ENCODE measurements around the gene AFAP1.

Gene AFAP1

GRCh38 chr4:7739918-7740865 lies 199.5 kb downstream of the AFAP1 start:
- H3K9me2 ChIP-seq (replicated peaks; ENCODE audit: low read depth, low read length): no peaks in the 10 kb centered on the region
- no peaks in the 10 kb centered on the region for H3K79me2 ChIP-seq (ENCODE audit: insufficient read depth, low read length)
- TF ChIP-seq CTCF (conservative IDR thresholded peaks at IDR 0.05; ENCODE audit: low read length) (no peak), EZH2phosphoT487 (IDR thresholded peaks at IDR 0.05; ENCODE audit: borderline replicate concordance) (no peak)
- no peaks in the 10 kb centered on the region for H3K36me3 ChIP-seq (ENCODE audit: insufficient read depth, low read length)
- H3K9ac ChIP-seq (ENCODE audit: low read depth, low read length, poor library complexity, severe bottlenecking): no peak overlapping the region
- H3K4me1 ChIP-seq (ENCODE audit: insufficient read depth, low read length, poor library complexity, severe bottlenecking): no peaks in the 10 kb centered on the region
- H3K4me2 ChIP-seq (ENCODE audit: low read depth, low read length, poor library complexity, severe bottlenecking): no peak overlapping the region
- H4K20me1 ChIP-seq (ENCODE audit: insufficient read depth, low read length, poor library complexity, severe bottlenecking): no peaks in the 10 kb centered on the region
- peaks cover 3% of the 10 kb centered on the region; the same call in 1 of the 2 replicates for H3K9me3 ChIP-seq (ENCODE audit: insufficient read depth, low read depth, low read length)
- no peak overlapping the region for H3K4me3 ChIP-seq (ENCODE audit: low read length, poor library complexity, severe bottlenecking)
- H2AFZ ChIP-seq (ENCODE audit: low read length): no peak overlapping the region
- no peaks in the 10 kb centered on the region for H3F3A ChIP-seq (ENCODE audit: low read depth)
- no peaks in the 10 kb centered on the region for H3K27me3 ChIP-seq (ENCODE audit: insufficient read depth, low read length, poor library complexity, severe bottlenecking)

- peaks cover 5% of the 10 kb centered on the region; the same call in 1 of the 2 replicates for H3K9me3 ChIP-seq (ENCODE audit: insufficient read depth, low read depth, low read length)
- H3K4me2 ChIP-seq (ENCODE audit: low read depth, low read length, poor library complexity, severe bottlenecking): no peak overlapping the region
- H3F3A ChIP-seq (ENCODE audit: low read depth): no peaks in the 10 kb centered on the region
- no peak overlapping the region for H3K4me3 ChIP-seq (ENCODE audit: low read length, poor library complexity, severe bottlenecking)
- H3K27me3 ChIP-seq (ENCODE audit: insufficient read depth, low read length, poor library complexity, severe bottlenecking): no peaks in the 10 kb centered on the region
- no peak overlapping the region for H3K9ac ChIP-seq (ENCODE audit: low read depth, low read length, poor library complexity, severe bottlenecking)
- no peaks in the 10 kb centered on the region for H3K4me1 ChIP-seq (ENCODE audit: insufficient read depth, low read length, poor library complexity, severe bottlenecking)
- H3K79me2 ChIP-seq (ENCODE audit: insufficient read depth, low read length): no peaks in the 10 kb centered on the region
- H4K20me1 ChIP-seq (ENCODE audit: insufficient read depth, low read length, poor library complexity, severe bottlenecking): no peaks in the 10 kb centered on the region
- H3K36me3 ChIP-seq (ENCODE audit: insufficient read depth, low read length): no peaks in the 10 kb centered on the region
- TF ChIP-seq CTCF (conservative IDR thresholded peaks at IDR 0.05; ENCODE audit: low read length): no peak
- no peak for TF ChIP-seq EZH2phosphoT487 (IDR thresholded peaks at IDR 0.05; ENCODE audit: borderline replicate concordance)
- no peaks in the 10 kb centered on the region for H3K9me2 ChIP-seq (replicated peaks; ENCODE audit: low read depth, low read length)
- no peak overlapping the region for H2AFZ ChIP-seq (ENCODE audit: low read length)
Observed at GRCh38 chr4:7739077-7739917, 200.4 kb downstream of the AFAP1 start.

GRCh38 chr4:7738458-7739076 lies 201.1 kb downstream of the AFAP1 start:
- Histone ChIP-seq H3K4me2 (ENCODE audit: low read depth, low read length, poor library complexity, severe bottlenecking) (no peak overlapping the region), H3K9ac (ENCODE audit: low read depth, low read length, poor library complexity, severe bottlenecking) (no peak overlapping the region), H3K9me3 (ENCODE audit: insufficient read depth, low read depth, low read length) (peaks cover 5% of the 10 kb centered on the region; the same call in 1 of the 2 replicates), H3K27me3 (ENCODE audit: insufficient read depth, low read length, poor library complexity, severe bottlenecking) (no peaks in the 10 kb centered on the region), H3K4me3 (ENCODE audit: low read length, poor library complexity, severe bottlenecking) (no peak overlapping the region), H4K20me1 (ENCODE audit: insufficient read depth, low read length, poor library complexity, severe bottlenecking) (no peaks in the 10 kb centered on the region), H3K36me3 (ENCODE audit: insufficient read depth, low read length) (no peaks in the 10 kb centered on the region), H3K79me2 (ENCODE audit: insufficient read depth, low read length) (no peaks in the 10 kb centered on the region), H2AFZ (ENCODE audit: low read length) (no peak overlapping the region), H3K4me1 (ENCODE audit: insufficient read depth, low read length, poor library complexity, severe bottlenecking) (no peaks in the 10 kb centered on the region), H3K9me2 (replicated peaks; ENCODE audit: low read depth, low read length) (no peaks in the 10 kb centered on the region), H3F3A (ENCODE audit: low read depth) (no peaks in the 10 kb centered on the region)
- TF ChIP-seq EZH2phosphoT487 (IDR thresholded peaks at IDR 0.05; ENCODE audit: borderline replicate concordance): no peak
- TF ChIP-seq CTCF (conservative IDR thresholded peaks at IDR 0.05; ENCODE audit: low read length): no peak

All from Loucy (cell line).